Measurements from ENCODE around the gene TBX18. TPM values are rescaled to one million over a fixed set of nuclear protein-coding genes. Genes with fewer than 3 reads are reported as not detected.

TBX18 gene
- total and polyA plus RNA-seq, 2 of the 4 experiments (the other 2 are of a cell fraction): 0.86 to 1.3 TPM

DNA sequence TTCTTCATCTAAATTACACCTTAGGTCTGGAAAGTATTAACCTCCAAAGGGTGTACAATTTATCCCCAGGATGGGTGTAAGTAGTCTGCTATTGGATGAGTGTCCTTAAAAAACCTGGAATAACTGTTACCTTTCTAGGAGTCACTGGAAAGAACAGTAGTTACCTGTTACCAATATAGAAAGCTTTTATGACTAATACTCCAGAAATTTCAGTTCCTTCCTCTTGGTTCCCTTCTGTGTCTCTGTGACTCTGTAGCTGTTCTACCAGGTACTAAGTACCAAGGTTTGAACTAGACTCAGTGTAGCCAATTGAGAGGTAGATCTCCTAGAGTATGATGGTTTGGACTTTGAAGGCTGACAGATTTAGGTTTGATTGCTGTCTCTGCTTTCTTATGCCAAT is 47.0 kb upstream of the TBX18 start:
- H2BK120ac ChIP-seq (ENCODE audit: low read depth, low read length): no peak overlapping the region
- no peak overlapping the region for H3K4me2 ChIP-seq (ENCODE audit: low read depth, low read length)
- H3K4me1 ChIP-seq (ENCODE audit: control insufficient read depth, insufficient read depth, low read length): no peaks in the 10 kb centered on the region
- H2AFZ ChIP-seq (replicated peaks; ENCODE audit: low read length, poor library complexity): no peak overlapping the region
- no peak overlapping the region for H4K8ac ChIP-seq (ENCODE audit: low read depth in 2 of 2, low read length in 2 of 2)
- CTCF ChIA-PET: no interaction called here
- H4K91ac ChIP-seq (ENCODE audit: insufficient read depth, low read depth, low read length): no peak overlapping the region
- H3K4ac ChIP-seq (ENCODE audit: low read depth, low read length): no peak overlapping the region
- H2BK15ac ChIP-seq (ENCODE audit: low read depth, low read length): no peak overlapping the region
- intact Hi-C loops (cut with micrococcal nuclease) (no loop called here), in situ Hi-C loops (cut with MboI; ENCODE audit: low sequenced_read_pairs) (no loop called here), dilution Hi-C loops (cut with HindIII; ENCODE audit: low sequenced_read_pairs, unreplicated experiment) (no loop called here)
- no peaks in the 10 kb centered on the region for H3K9me1 ChIP-seq (ENCODE audit: insufficient read depth, low read length)
- BruUV-seq (replicated peaks): no TSS peak
- no peak overlapping the region for H3K4me3 ChIP-seq (ENCODE audit: insufficient read depth, low read depth, low read length)
- H3K27ac ChIP-seq (ENCODE audit: insufficient read depth, low read length): no peak overlapping the region
- H3K9ac ChIP-seq (ENCODE audit: low read depth, low read length): no peak overlapping the region
- no peak overlapping the region for H2AK9ac ChIP-seq (replicated peaks; ENCODE audit: low read depth, low read length, poor library complexity)
- no peak overlapping the region for H2AK5ac ChIP-seq (ENCODE audit: low read depth, low read length)
- H4K20me1 ChIP-seq (ENCODE audit: insufficient read depth, low read length): no peaks in the 10 kb centered on the region
- no peak overlapping the region for H3K56ac ChIP-seq (ENCODE audit: extremely low read depth, insufficient read depth, low read length)
- DNase-seq (no peak), ATAC-seq (ENCODE audit: low read depth) (no peak)
- POLR2A ChIA-PET (ENCODE audit: unreplicated experiment): no interaction called here
- no peak overlapping the region for H4K5ac ChIP-seq (ENCODE audit: low read depth, low read length)
- no peaks in the 10 kb centered on the region for H3K36me3 ChIP-seq (ENCODE audit: control insufficient read depth, insufficient read depth, low read length)
- no peak overlapping the region for H3K14ac ChIP-seq (replicated peaks; ENCODE audit: low read depth, low read length)
- TF ChIP-seq FOS (IDR thresholded peaks at IDR 0.05; ENCODE audit: low read depth, low read length): no peak
- TF ChIP-seq POLR2A (IDR thresholded peaks at IDR 0.05; ENCODE audit: low read depth, low read length): no peak
- TF ChIP-seq BHLHE40 (IDR thresholded peaks at IDR 0.05; ENCODE audit: low read depth, low read length): no peak
- TF ChIP-seq ELK1 (IDR thresholded peaks at IDR 0.05; ENCODE audit: borderline replicate concordance, low read depth, low read length): no peak
- no peak for TF ChIP-seq NFE2L2 (IDR thresholded peaks at IDR 0.05; ENCODE audit: low read depth, low read length)
- TF ChIP-seq MXI1 (IDR thresholded peaks at IDR 0.05; ENCODE audit: borderline replicate concordance, low read depth, low read length): no peak
- no peak for TF ChIP-seq RCOR1 (IDR thresholded peaks at IDR 0.05; ENCODE audit: insufficient replicate concordance, low read length)
- TF ChIP-seq CEBPB (IDR thresholded peaks at IDR 0.05; ENCODE audit: low read depth, low read length): no peak
- no peak overlapping the region for H2BK5ac ChIP-seq (ENCODE audit: low read depth, low read length, poor library complexity, severe bottlenecking)
- H3K18ac ChIP-seq (ENCODE audit: low read depth, low read length): no peak overlapping the region
- no peak overlapping the region for H3K23ac ChIP-seq (ENCODE audit: low read depth, low read length)
- H3K27me3 ChIP-seq (ENCODE audit: control insufficient read depth, insufficient read depth, low read length): no peaks in the 10 kb centered on the region
- no peaks in the 10 kb centered on the region for H3K9me3 ChIP-seq (ENCODE audit: control insufficient read depth, insufficient read depth, low read length)
- H3K79me1 ChIP-seq (ENCODE audit: low read depth in 1 of 2, low read length in 2 of 2): no peaks in the 10 kb centered on the region
- no peak overlapping the region for H2BK20ac ChIP-seq (ENCODE audit: low read depth, low read length)
